ENCODE data around the gene AGTRAP. TPM values are rescaled to one million over a fixed set of nuclear protein-coding genes. Genes with fewer than 3 reads are reported as not detected.

Gene AGTRAP
- total and polyA plus RNA-seq, 2 experiments from 2014 or later = 34.2 to 71.9 TPM

- Histone ChIP-seq H3K27me3 (no peaks in the 10 kb centered on the region), H3K4me3 (no peak overlapping the region), H3K9me3 (ENCODE audit: low read depth) (no peaks in the 10 kb centered on the region), H3K79me2 (no peaks in the 10 kb centered on the region), H3K4me1 (ENCODE audit: insufficient read depth) (no peaks in the 10 kb centered on the region), H3K36me3 (replicated peaks; ENCODE audit: insufficient read depth, low read depth) (no peaks in the 10 kb centered on the region), H3K4me2 (no peak overlapping the region), H3K27ac (no peak overlapping the region), H3K9me2 (replicated peaks; ENCODE audit: insufficient read depth) (no peaks in the 10 kb centered on the region), H2AFZ (no peak overlapping the region), H4K20me1 (ENCODE audit: insufficient read depth, poor library complexity, severe bottlenecking) (no peaks in the 10 kb centered on the region)
- no peak for TF ChIP-seq EZH2phosphoT487 (IDR thresholded peaks at IDR 0.05; ENCODE audit: low read depth, severe bottlenecking, unreplicated experiment)
- no peak for DNase-seq (ENCODE audit: low spot score)
- WGBS (ENCODE audit: low lambda C conversion rate, missing lambda C conversion rate) = 65% methylated on average over 7 of the region's 7 CpGs
These were observed 17.7 kb downstream of the AGTRAP start for GRCh38 chr1:11753555-11754208.

GRCh38 chr1:11757047-11757446, 21.1 kb downstream of the AGTRAP start:
- H3K36me3 ChIP-seq (replicated peaks; ENCODE audit: insufficient read depth, low read depth) = no peaks in the 10 kb centered on the region
- no peaks in the 10 kb centered on the region for H3K79me2 ChIP-seq
- H3K4me3 ChIP-seq = no peak overlapping the region
- no peak overlapping the region for H2AFZ ChIP-seq
- no peak for DNase-seq (ENCODE audit: low spot score)
- 97% methylated on average over 1 of the region's 1 CpG for WGBS (ENCODE audit: low lambda C conversion rate, missing lambda C conversion rate)
- H4K20me1 ChIP-seq (ENCODE audit: insufficient read depth, poor library complexity, severe bottlenecking) = no peaks in the 10 kb centered on the region
- H3K9me3 ChIP-seq (ENCODE audit: low read depth) = no peaks in the 10 kb centered on the region
- H3K27me3 ChIP-seq = peaks cover 11% of the 10 kb centered on the region
- H3K4me2 ChIP-seq = no peak overlapping the region
- no peaks in the 10 kb centered on the region for H3K9me2 ChIP-seq (replicated peaks; ENCODE audit: insufficient read depth)
- H3K4me1 ChIP-seq (ENCODE audit: insufficient read depth) = no peaks in the 10 kb centered on the region
- TF ChIP-seq EZH2phosphoT487 (IDR thresholded peaks at IDR 0.05; ENCODE audit: low read depth, severe bottlenecking, unreplicated experiment) (no peak), EZH2 (IDR thresholded peaks at IDR 0.05; ENCODE audit: borderline replicate concordance) (no peak), CTCF (IDR thresholded peaks at IDR 0.05; ENCODE audit: poor library complexity) (no peak)
- no peak overlapping the region for H3K27ac ChIP-seq

- no peak overlapping the region for H2AFZ ChIP-seq
- WGBS (ENCODE audit: low lambda C conversion rate, missing lambda C conversion rate) = 85% methylated on average over 4 of the region's 4 CpGs
- H3K36me3 ChIP-seq (replicated peaks; ENCODE audit: insufficient read depth, low read depth) = no peaks in the 10 kb centered on the region
- H3K79me2 ChIP-seq = no peaks in the 10 kb centered on the region
- TF ChIP-seq EZH2 (IDR thresholded peaks at IDR 0.05; ENCODE audit: borderline replicate concordance) = no peak
- no peak for TF ChIP-seq CTCF (IDR thresholded peaks at IDR 0.05; ENCODE audit: poor library complexity)
- TF ChIP-seq EZH2phosphoT487 (IDR thresholded peaks at IDR 0.05; ENCODE audit: low read depth, severe bottlenecking, unreplicated experiment) = no peak
- no peaks in the 10 kb centered on the region for H3K9me2 ChIP-seq (replicated peaks; ENCODE audit: insufficient read depth)
- no peaks in the 10 kb centered on the region for H3K4me1 ChIP-seq (ENCODE audit: insufficient read depth)
- H4K20me1 ChIP-seq (ENCODE audit: insufficient read depth, poor library complexity, severe bottlenecking) = no peaks in the 10 kb centered on the region
- no peak overlapping the region for H3K4me2 ChIP-seq
- no peak for DNase-seq (ENCODE audit: low spot score)
- H3K4me3 ChIP-seq = no peak overlapping the region
- H3K27me3 ChIP-seq = peaks cover 19% of the 10 kb centered on the region
- no peaks in the 10 kb centered on the region for H3K9me3 ChIP-seq (ENCODE audit: low read depth)
- no peak overlapping the region for H3K27ac ChIP-seq
These were observed 23.9 kb downstream of the AGTRAP start for GRCh38 chr1:11759791-11760190.

GRCh38 chr1:11761285-11761684, 25.3 kb downstream of the AGTRAP start:
- no peaks in the 10 kb centered on the region for H3K36me3 ChIP-seq (replicated peaks; ENCODE audit: insufficient read depth, low read depth)
- peaks cover 19% of the 10 kb centered on the region for H3K27me3 ChIP-seq
- H3K4me1 ChIP-seq (ENCODE audit: insufficient read depth) = no peaks in the 10 kb centered on the region
- no peaks in the 10 kb centered on the region for H3K79me2 ChIP-seq
- H3K9me3 ChIP-seq (ENCODE audit: low read depth) = no peaks in the 10 kb centered on the region
- no peak overlapping the region for H3K4me3 ChIP-seq
- no peak for DNase-seq (ENCODE audit: low spot score)
- H3K9me2 ChIP-seq (replicated peaks; ENCODE audit: insufficient read depth) = no peaks in the 10 kb centered on the region
- H2AFZ ChIP-seq = no peak overlapping the region
- no peak overlapping the region for H3K4me2 ChIP-seq
- WGBS (ENCODE audit: low lambda C conversion rate, missing lambda C conversion rate) = 90% methylated on average over 4 of the region's 6 CpGs
- no peaks in the 10 kb centered on the region for H4K20me1 ChIP-seq (ENCODE audit: insufficient read depth, poor library complexity, severe bottlenecking)
- TF ChIP-seq CTCF (IDR thresholded peaks at IDR 0.05; ENCODE audit: poor library complexity) (no peak), EZH2phosphoT487 (IDR thresholded peaks at IDR 0.05; ENCODE audit: low read depth, severe bottlenecking, unreplicated experiment) (no peak), EZH2 (IDR thresholded peaks at IDR 0.05; ENCODE audit: borderline replicate concordance) (no peak)
- H3K27ac ChIP-seq = no peak overlapping the region

Measured in hepatocyte (in vitro differentiated cells).